ENCODE data around the gene SPECC1. TPM values are rescaled to one million over a fixed set of nuclear protein-coding genes. Genes with fewer than 3 reads are reported as not detected.
"Not testable (repeated sequence)": the region's sequence is repeated elsewhere in the genome, so short reads cannot be mapped to it uniquely, and the experiment has no call there.

The SPECC1 gene
- total RNA-seq, 6 experiments from 2014 or later: 0.81 to 5.0 (median 2.8) TPM

DNA sequence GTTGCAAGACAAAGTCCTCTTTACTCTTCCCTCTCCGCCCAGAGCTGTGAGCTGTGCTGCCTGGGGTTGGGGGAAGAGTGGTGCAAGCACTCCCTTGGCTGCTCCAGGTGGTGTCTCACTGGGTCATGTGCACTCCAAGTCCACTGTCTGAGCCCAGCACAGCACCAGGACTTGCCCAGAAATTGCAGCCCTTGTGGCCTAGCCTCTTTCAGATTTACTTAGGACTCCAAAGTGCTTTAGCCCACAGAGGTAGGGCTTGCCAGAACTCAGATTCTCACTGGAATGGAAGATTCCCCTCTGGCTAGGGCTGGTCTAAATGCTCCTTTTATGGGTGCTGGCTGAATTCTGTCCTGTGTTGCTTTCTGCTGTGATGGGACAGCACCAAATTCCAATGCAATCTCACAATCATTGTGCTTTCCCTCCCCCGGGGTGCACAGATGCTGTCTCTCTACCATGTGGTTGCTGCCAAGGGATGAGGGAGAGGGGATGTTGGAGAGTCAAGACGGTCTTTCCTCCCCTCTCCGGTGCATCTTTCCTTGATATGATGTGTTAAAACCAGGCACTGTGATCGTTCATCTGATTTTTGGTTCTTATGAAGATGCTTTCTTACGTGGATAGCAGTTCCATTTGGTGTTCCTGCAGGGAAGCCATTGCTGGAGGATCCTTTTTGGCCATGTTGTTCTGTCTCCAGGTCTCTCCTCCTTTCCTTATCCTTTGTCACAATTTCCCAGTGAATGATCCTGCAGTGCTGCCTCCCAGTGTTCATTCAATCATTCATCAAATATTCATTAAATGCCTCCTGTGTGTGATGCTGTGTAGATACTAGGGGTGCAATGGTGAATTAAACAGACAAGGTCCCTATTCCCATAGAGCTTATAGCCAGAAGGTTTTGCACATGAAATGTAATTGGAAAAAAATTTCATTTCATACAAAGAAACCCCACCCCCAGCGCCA is 216.3 kb downstream of the SPECC1 start:
- TF ChIP-seq, protein P1, sequence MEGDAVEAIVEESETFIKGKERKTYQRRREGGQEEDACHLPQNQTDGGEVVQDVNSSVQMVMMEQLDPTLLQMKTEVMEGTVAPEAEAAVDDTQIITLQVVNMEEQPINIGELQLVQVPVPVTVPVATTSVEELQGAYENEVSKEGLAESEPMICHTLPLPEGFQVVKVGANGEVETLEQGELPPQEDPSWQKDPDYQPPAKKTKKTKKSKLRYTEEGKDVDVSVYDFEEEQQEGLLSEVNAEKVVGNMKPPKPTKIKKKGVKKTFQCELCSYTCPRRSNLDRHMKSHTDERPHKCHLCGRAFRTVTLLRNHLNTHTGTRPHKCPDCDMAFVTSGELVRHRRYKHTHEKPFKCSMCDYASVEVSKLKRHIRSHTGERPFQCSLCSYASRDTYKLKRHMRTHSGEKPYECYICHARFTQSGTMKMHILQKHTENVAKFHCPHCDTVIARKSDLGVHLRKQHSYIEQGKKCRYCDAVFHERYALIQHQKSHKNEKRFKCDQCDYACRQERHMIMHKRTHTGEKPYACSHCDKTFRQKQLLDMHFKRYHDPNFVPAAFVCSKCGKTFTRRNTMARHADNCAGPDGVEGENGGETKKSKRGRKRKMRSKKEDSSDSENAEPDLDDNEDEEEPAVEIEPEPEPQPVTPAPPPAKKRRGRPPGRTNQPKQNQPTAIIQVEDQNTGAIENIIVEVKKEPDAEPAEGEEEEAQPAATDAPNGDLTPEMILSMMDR (IDR thresholded peaks at IDR 0.05): no peak
- TF ChIP-seq POLR2A (IDR thresholded peaks at IDR 0.05): no peak
- Histone ChIP-seq H3K4me3 (no peak overlapping the region), H3K27ac (no peak overlapping the region), H3K36me3 (no peaks in the 10 kb centered on the region), H3K9me3 (no peaks in the 10 kb centered on the region), H3K27me3 (no peaks in the 10 kb centered on the region), H3K4me1 (no peaks in the 10 kb centered on the region)
- ATAC-seq (no peak), DNase-seq (no peak)
- intact Hi-C loops (cut with DNase I): loop anchor here in 1 of 2 donors (10.0 kb wide), 1 partner anchor 769 kb away; no protein-coding TSS in a partner anchor
- whole genome bisulfite sequencing (ENCODE audit: insufficient coverage, low coverage, low lambda C conversion rate, missing lambda C conversion rate): 59% methylated on average over 6 of the region's 7 CpGs

DNA sequence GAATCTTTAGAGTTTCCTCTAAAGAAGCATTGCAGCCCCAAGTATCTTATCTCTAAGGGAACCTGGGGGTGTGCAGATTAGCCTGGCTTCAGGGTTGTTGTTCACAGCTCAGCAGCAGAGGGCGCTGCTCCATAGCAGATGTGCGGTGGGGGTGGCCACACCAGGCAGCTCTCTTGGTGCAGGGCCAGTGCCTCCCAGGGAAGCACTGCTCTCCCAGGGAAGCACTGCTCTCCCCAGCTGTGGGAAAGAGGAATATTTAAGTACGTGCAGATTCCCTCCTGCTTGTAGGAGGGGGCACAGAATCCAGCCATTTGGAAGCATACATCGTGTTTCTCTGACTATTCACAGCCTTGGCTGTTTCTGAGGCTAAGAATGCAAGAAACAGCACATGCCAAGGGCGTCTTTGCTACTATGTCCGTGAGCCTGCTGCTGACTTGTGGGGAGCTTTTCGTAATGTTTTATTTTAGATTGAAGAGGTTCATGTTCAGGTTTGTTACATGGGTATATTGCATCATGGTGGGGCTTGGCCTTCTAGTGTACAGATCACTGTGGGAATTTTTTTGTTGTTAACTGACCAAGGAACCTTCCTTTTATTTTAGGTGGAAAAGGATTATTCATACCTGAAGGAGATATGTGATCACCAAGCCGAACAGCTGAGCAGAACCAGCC is 217.8 kb downstream of the SPECC1 start:
- ATAC-seq (peak; percentile 98 to 100 (median 100)), DNase-seq (peak; percentile 82 to 86 (median 83))
- Histone ChIP-seq H3K27me3 (no peaks in the 10 kb centered on the region), H3K4me3 (no peak overlapping the region), H3K9me3 (no peaks in the 10 kb centered on the region), H3K27ac (no peak overlapping the region), H3K4me1 (no peaks in the 10 kb centered on the region), H3K36me3 (no peaks in the 10 kb centered on the region)
- intact Hi-C loops (cut with DNase I): loop anchor here in 1 of 2 donors (10.0 kb wide), 1 partner anchor 768 kb away; no protein-coding TSS in a partner anchor
- TF ChIP-seq POLR2A (IDR thresholded peaks at IDR 0.05): no peak
- TF ChIP-seq, protein P1 (IDR thresholded peaks at IDR 0.05): peak; percentile 76 to 86 (median 78)
- 21% methylated on average over 4 of the region's 8 CpGs for WGBS (ENCODE audit: insufficient coverage, low coverage, low lambda C conversion rate, missing lambda C conversion rate)

DNA sequence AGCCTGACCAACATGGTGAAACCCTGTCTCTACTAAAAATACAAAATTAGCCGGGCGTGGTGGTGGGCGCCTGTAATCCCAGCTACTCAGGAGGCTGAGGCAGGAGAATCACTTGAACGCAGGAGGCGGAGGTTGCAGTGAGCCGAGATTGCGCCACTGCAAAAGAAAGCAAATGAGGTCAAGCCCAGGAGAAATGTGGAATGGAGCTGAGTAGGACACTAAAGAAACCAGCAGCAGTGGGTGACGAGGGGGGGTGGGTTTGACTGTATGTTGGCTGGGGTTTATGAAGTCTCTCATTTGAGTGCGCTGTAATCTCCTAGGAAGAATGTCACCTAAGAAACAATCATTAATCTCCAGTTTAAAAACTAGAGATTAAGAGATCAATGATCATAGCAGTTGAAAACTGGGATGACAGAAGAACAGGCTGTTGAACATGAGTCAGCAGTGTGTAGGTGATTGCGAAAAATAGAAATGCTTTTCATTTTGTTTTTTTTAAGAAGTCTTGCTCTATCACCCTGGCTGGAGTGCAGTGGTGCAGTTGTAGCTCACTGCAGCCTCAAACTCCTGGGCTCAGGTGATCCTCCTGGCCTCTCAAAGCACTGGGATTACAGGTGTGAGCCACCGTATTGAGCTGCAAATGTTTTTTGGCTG is 218.7 kb downstream of the SPECC1 start:
- H3K27ac ChIP-seq, H3K36me3 ChIP-seq, H3K4me1 ChIP-seq, H3K27me3 ChIP-seq, H3K4me3 ChIP-seq, DNase-seq, ATAC-seq, H3K9me3 ChIP-seq: not testable (repeated sequence)
- intact Hi-C loops (cut with DNase I): loop anchor here in 1 of 2 donors (10.0 kb wide), 1 partner anchor 767 kb away; no protein-coding TSS in a partner anchor
- 77% methylated on average over 10 of the region's 11 CpGs for WGBS (ENCODE audit: insufficient coverage, low coverage, low lambda C conversion rate, missing lambda C conversion rate)

DNA sequence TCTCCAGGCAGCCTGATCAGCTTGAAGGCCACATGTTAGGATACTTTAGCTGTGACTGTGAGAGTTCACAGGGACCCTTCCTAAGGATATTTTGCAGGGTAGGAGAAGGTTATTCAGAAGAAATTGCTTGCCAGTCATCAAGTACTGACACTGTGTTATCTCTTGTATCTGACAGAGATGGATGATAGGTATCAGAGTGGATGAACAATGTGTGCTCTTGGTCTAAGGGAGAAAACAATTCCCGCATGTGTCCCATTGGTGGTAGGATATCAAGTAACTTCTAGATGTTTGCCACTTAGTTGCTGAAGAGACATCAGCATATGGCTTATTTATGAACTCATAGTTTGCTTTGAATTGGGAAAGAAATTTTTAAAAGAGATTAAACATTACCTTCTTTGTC is 219.3 kb downstream of the SPECC1 start:
- 67% methylated on average over 1 of the region's 1 CpG for WGBS (ENCODE audit: insufficient coverage, low coverage, low lambda C conversion rate, missing lambda C conversion rate)
- Histone ChIP-seq H3K4me3 (no peak overlapping the region), H3K4me1 (no peaks in the 10 kb centered on the region), H3K9me3 (no peaks in the 10 kb centered on the region), H3K27ac (no peak overlapping the region), H3K36me3 (no peaks in the 10 kb centered on the region), H3K27me3 (no peaks in the 10 kb centered on the region)
- no peak for ATAC-seq
- intact Hi-C loops (cut with DNase I): loop anchor here in 1 of 2 donors (10.0 kb wide), 1 partner anchor 766 kb away; no protein-coding TSS in a partner anchor
- no peak for TF ChIP-seq POLR2A (IDR thresholded peaks at IDR 0.05)
- TF ChIP-seq, protein P1 (IDR thresholded peaks at IDR 0.05): no peak
- DNase-seq: no peak

Data from right lobe of liver (tissue), 6 donors.